H9 (cell line): ENCODE measurements around the gene DERL2. TPM values are rescaled to one million over a fixed set of nuclear protein-coding genes. Genes with fewer than 3 reads are reported as not detected.

Experiments used
- DNase-seq: peaks from one replicate; pipeline ENCODE4 v3.0.0-alpha.2; 2017
- H2AFZ ChIP-seq: one replicate; pipeline ENCODE4 v1.6.1; 2013; ENCODE audit warnings: mild to moderate bottlenecking, low read length, control low read depth, moderate library complexity
- H2AK5ac ChIP-seq: 2 replicates; pipeline ENCODE4 v1.6.1; 2013; ENCODE audit warnings: low read length, control low read depth, mixed read lengths; ENCODE audit not compliant: insufficient read length
- H2BK120ac ChIP-seq: one replicate; pipeline ENCODE4 v1.6.1; 2013; ENCODE audit warnings: low read depth, mild to moderate bottlenecking, low read length, control low read depth, inconsistent platforms; ENCODE audit not compliant: poor library complexity, severe bottlenecking
- H2BK12ac ChIP-seq: 2 replicates; pipeline ENCODE4 v1.6.1; 2013; ENCODE audit warnings: low read length, control low read depth, mixed read lengths, low read depth; ENCODE audit not compliant: insufficient read length
- H2BK15ac ChIP-seq: 2 replicates; pipeline ENCODE4 v1.6.1; 2013; ENCODE audit warnings: low read depth, low read length, control low read depth
- H2BK20ac ChIP-seq: one replicate; pipeline ENCODE4 v1.6.1; 2013; ENCODE audit warnings: low read depth, mild to moderate bottlenecking, low read length, control low read depth, inconsistent platforms; ENCODE audit not compliant: poor library complexity, severe bottlenecking
- H2BK5ac ChIP-seq: 2 replicates; pipeline ENCODE4 v1.6.1; 2013; ENCODE audit warnings: low read length, control low read depth, mixed read lengths; ENCODE audit not compliant: insufficient read length
- H3K14ac ChIP-seq: 2 replicates; pipeline ENCODE4 v1.6.1; 2013; ENCODE audit warnings: low read length, control low read depth; ENCODE audit not compliant: insufficient read depth
- H3K18ac ChIP-seq: 2 replicates; pipeline ENCODE4 v1.6.1; 2013; ENCODE audit warnings: low read depth, mild to moderate bottlenecking, mixed read lengths, low read length, control low read depth; ENCODE audit not compliant: insufficient read length
- H3K23ac ChIP-seq: 2 replicates; pipeline ENCODE4 v1.6.1; 2013; ENCODE audit warnings: low read length, control low read depth, mixed read lengths, low read depth; ENCODE audit not compliant: insufficient read length
- H3K23me2 ChIP-seq: 2 replicates; pipeline ENCODE4 v1.6.1; 2013; ENCODE audit warnings: low read depth, mild to moderate bottlenecking, mixed read lengths, low read length, control low read depth; ENCODE audit not compliant: insufficient read length, poor library complexity, severe bottlenecking
- H3K27ac ChIP-seq: 2 replicates; pipeline ENCODE4 v1.5.1; 2013; ENCODE audit warnings: low read length, control low read depth, mixed read lengths, low read depth; ENCODE audit not compliant: insufficient read length
- H3K27me3 ChIP-seq: 2 replicates; pipeline ENCODE4 v1.6.1; 2013; ENCODE audit warnings: low read length, control low read depth, inconsistent platforms; ENCODE audit not compliant: insufficient read depth
- H3K4ac ChIP-seq: 2 replicates; pipeline ENCODE4 v1.6.1; 2013; ENCODE audit warnings: low read depth, mild to moderate bottlenecking, control low read depth, inconsistent platforms, low read length, moderate library complexity
- H3K4me1 ChIP-seq: 2 replicates; pipeline ENCODE4 v1.6.1; 2013; ENCODE audit warnings: low read length, control low read depth, inconsistent platforms; ENCODE audit not compliant: insufficient read depth
- H3K4me2 ChIP-seq: 2 replicates; pipeline ENCODE4 v1.6.1; 2013; ENCODE audit warnings: low read length, control low read depth, mixed read lengths; ENCODE audit not compliant: insufficient read length, insufficient read depth
- H3K56ac ChIP-seq: 2 replicates; pipeline ENCODE4 v1.6.1; 2013; ENCODE audit warnings: low read depth, mild to moderate bottlenecking, mixed read lengths, low read length, control low read depth; ENCODE audit not compliant: insufficient read length
- H3K79me1 ChIP-seq: 2 replicates; pipeline ENCODE4 v1.6.1; 2013; ENCODE audit warnings: low read depth, mild to moderate bottlenecking, moderate library complexity, low read length, control low read depth, inconsistent platforms; ENCODE audit not compliant: insufficient read depth, poor library complexity, severe bottlenecking
- H3K79me2 ChIP-seq: 2 replicates; pipeline ENCODE4 v1.6.1; 2013; ENCODE audit warnings: low read length, control low read depth, inconsistent platforms; ENCODE audit not compliant: insufficient read depth
- H3K9ac ChIP-seq: 2 replicates; pipeline ENCODE4 v1.6.1; 2013; ENCODE audit warnings: low read length, control low read depth, mixed read lengths; ENCODE audit not compliant: insufficient read length; ENCODE audit errors: extremely low read depth
- H3K9me3 ChIP-seq: one replicate; pipeline ENCODE4 v1.6.1; 2013; ENCODE audit warnings: low read depth, low read length, inconsistent platforms; ENCODE audit not compliant: control insufficient read depth
- H3T11ph ChIP-seq: one replicate; pipeline ENCODE4 v1.6.1; 2013; ENCODE audit warnings: mild to moderate bottlenecking, low read length, control low read depth, inconsistent platforms
- H4K20me1 ChIP-seq: one replicate; pipeline ENCODE4 v1.6.1; 2013; ENCODE audit not compliant: control insufficient read depth, insufficient read length, insufficient read depth
- H4K5ac ChIP-seq: 2 replicates; pipeline ENCODE4 v1.6.1; 2013; ENCODE audit warnings: low read depth, mild to moderate bottlenecking, mixed read lengths, low read length, control low read depth; ENCODE audit not compliant: insufficient read length
- H4K8ac ChIP-seq: replicated peaks from 2 replicates; pipeline ENCODE4 v1.6.1; 2013; ENCODE audit warnings: low read length, control low read depth, mixed read lengths, low read depth; ENCODE audit not compliant: insufficient read length
- H4K91ac ChIP-seq: 2 replicates; pipeline ENCODE4 v1.6.1; 2013; ENCODE audit warnings: low read depth, mild to moderate bottlenecking, moderate library complexity, mixed read lengths, low read length, control low read depth; ENCODE audit not compliant: insufficient read length
- H3K27ac Mint-ChIP-seq, 3 experiments: 2 replicates in 2 of 3; 3 replicates in 1 of 3; pipeline ENCODE4 v1.8.0; 2020 to 2021; ENCODE audit warnings: mixed read lengths in 3 of 3, mild to moderate bottlenecking in 1 of 3, moderate library complexity in 1 of 3
- H3K27me3 Mint-ChIP-seq: 2 replicates; pipeline ENCODE4 v1.8.0; 2021; ENCODE audit warnings: low read depth, mild to moderate bottlenecking, moderate library complexity, mixed read lengths
- H3K36me3 Mint-ChIP-seq, 3 experiments: 2 replicates in 2 of 3; 3 replicates in 1 of 3; pipeline ENCODE4 v1.8.0; 2020 to 2021; ENCODE audit warnings: low read depth in 3 of 3, mixed read lengths in 3 of 3; ENCODE audit not compliant: insufficient read depth in 1 of 3
- H3K4me1 Mint-ChIP-seq, 2 experiments: 2 replicates each; pipeline ENCODE4 v1.8.0; 2020; ENCODE audit warnings: mixed read lengths in 2 of 2
- H3K4me3 Mint-ChIP-seq, 2 experiments: 2 replicates in 1 of 2; 3 replicates in 1 of 2; pipeline ENCODE4 v1.8.0; 2020 to 2021; ENCODE audit warnings: mild to moderate bottlenecking in 2 of 2, mixed read lengths in 2 of 2, moderate library complexity in 1 of 2
- H3K9me3 Mint-ChIP-seq, 2 experiments: 2 replicates in 1 of 2; 3 replicates in 1 of 2; pipeline ENCODE4 v1.8.0; 2020; ENCODE audit warnings: mild to moderate bottlenecking in 2 of 2, mixed read lengths in 2 of 2, moderate library complexity in 1 of 2
- whole genome bisulfite sequencing: extraction: QIAGEN DNeasy Blood & Tissue Kit; methylation state at CpG from one replicate; pipeline ENCODE4 v1.1.7; 2013; ENCODE audit warnings: missing lambda C conversion rate, low lambda C conversion rate, mixed read lengths; ENCODE audit not compliant: insufficient read length; ENCODE audit errors: extremely low coverage; 5-methylcytosine and 5-hydroxymethylcytosine counted together
- total RNA-seq: library from RNA; stranded (reverse); gene quantifications from 2 replicates; pipeline ENCODE4 v1.2.1, GENCODE V29; 2021
- TF ChIP-seq, protein P1 (sequence below): fragments of 200-600 bp; sonication (generic); conservative IDR thresholded peaks from 3 replicates; pipeline ENCODE4 v1.8.0; 2021; ENCODE audit warnings: antibody characterized with exemption, mild to moderate bottlenecking

The DERL2 gene
- total RNA-seq, 1 experiment from 2014 or later: 83.2 TPM

DNA sequence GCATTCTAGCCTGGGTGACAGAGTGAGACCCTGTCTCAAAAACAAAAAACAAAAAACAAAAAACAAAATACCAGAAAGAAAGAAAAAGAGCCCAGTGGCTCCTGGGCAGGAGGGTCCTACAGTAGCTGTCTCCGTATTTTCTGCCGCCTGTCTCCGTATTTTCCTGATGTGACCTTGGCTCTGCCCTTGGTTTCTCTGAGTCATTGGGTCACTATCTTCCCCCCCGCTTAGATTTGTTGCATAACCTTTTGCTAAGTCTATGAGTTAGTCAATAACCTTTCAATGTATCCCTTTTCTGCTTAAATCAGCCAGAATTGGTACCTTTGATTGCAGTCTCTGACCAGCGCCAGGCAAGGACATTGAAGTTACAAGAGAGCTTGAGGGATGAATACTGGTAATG, 37.3 kb upstream of the DERL2 start:
- WGBS: no CpG with 5 or more reads among the region's 5 CpGs
- no peak overlapping the region for H3T11ph ChIP-seq
- DNase-seq: no peak

More for the DNA sequence above, 37.3 kb upstream of the DERL2 start:
- H3K27me3 Mint-ChIP-seq: peaks cover 6% of the 10 kb centered on the region
- Histone ChIP-seq H2AFZ (no peak overlapping the region), H3K23me2 (no peaks in the 10 kb centered on the region), H2BK5ac (no peak overlapping the region), H2BK12ac (no peak overlapping the region), H3K14ac (no peak overlapping the region), H4K91ac (no peak overlapping the region), H3K23ac (no peak overlapping the region), H2BK15ac (no peak overlapping the region), H3K4me2 (no peak overlapping the region), H3K79me2 (no peaks in the 10 kb centered on the region), H4K8ac (no peak overlapping the region), H4K20me1 (no peaks in the 10 kb centered on the region), H3K9me3 (no peaks in the 10 kb centered on the region), H3K18ac (no peak overlapping the region), H3K56ac (no peak overlapping the region), H3K27ac (no peak overlapping the region), H3K9ac (no peak overlapping the region), H3K79me1 (no peaks in the 10 kb centered on the region), H2BK120ac (no peak overlapping the region), H2AK5ac (no peak overlapping the region), H3K4me1 (no peaks in the 10 kb centered on the region), H3K27me3 (no peaks in the 10 kb centered on the region), H3K4ac (no peak overlapping the region), H2BK20ac (no peak overlapping the region), H4K5ac (no peak overlapping the region)
- H3K4me3 Mint-ChIP-seq: no peak overlapping the region
- TF ChIP-seq, protein P1, sequence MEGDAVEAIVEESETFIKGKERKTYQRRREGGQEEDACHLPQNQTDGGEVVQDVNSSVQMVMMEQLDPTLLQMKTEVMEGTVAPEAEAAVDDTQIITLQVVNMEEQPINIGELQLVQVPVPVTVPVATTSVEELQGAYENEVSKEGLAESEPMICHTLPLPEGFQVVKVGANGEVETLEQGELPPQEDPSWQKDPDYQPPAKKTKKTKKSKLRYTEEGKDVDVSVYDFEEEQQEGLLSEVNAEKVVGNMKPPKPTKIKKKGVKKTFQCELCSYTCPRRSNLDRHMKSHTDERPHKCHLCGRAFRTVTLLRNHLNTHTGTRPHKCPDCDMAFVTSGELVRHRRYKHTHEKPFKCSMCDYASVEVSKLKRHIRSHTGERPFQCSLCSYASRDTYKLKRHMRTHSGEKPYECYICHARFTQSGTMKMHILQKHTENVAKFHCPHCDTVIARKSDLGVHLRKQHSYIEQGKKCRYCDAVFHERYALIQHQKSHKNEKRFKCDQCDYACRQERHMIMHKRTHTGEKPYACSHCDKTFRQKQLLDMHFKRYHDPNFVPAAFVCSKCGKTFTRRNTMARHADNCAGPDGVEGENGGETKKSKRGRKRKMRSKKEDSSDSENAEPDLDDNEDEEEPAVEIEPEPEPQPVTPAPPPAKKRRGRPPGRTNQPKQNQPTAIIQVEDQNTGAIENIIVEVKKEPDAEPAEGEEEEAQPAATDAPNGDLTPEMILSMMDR: no peak
- H3K36me3 Mint-ChIP-seq: no peaks in the 10 kb centered on the region
- no peak overlapping the region for H3K27ac Mint-ChIP-seq
- no peaks in the 10 kb centered on the region for H3K9me3 Mint-ChIP-seq
- H3K4me1 Mint-ChIP-seq: peaks cover 3 to 6% of the 10 kb centered on the region in 2 experiments; a peak in 3 of 4 replicates
